GM18519 (cell line): Measurements from ENCODE around the gene RHBDD1.

ENCODE experiments used
- ATAC-seq: cut with Tn5 transposase; IDR thresholded peaks from one replicate; pipeline ENCODE4 v1.9.1; 2021; ENCODE audit warnings: mild to moderate bottlenecking, moderate library complexity; ENCODE audit not compliant: unreplicated experiment, low FRiP score

RHBDD1 gene

DNA sequence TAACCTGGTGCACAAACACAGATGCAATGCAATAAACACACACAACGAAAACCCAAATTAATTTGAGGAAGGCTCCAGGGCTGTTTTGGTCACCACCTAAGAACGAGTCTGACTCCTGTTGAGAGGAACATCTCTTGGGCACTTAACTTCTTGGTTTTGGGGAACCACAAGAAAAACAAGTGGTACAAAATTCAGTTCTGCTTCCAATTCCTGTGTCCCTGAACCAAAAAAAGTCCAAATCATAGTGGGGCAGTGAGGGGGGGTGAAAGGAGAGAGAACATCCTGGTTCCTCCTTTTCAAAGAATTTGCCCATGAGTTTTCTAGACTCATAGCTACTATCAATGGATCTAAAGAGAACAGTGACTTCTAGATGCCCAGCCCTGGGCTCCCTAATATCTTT is 184.6 kb downstream of the RHBDD1 start:
- no peak for ATAC-seq

- ATAC-seq, result no peak
Measured at GRCh38 chr2:227022608-227023007, 186.8 kb downstream of the RHBDD1 start.

DNA sequence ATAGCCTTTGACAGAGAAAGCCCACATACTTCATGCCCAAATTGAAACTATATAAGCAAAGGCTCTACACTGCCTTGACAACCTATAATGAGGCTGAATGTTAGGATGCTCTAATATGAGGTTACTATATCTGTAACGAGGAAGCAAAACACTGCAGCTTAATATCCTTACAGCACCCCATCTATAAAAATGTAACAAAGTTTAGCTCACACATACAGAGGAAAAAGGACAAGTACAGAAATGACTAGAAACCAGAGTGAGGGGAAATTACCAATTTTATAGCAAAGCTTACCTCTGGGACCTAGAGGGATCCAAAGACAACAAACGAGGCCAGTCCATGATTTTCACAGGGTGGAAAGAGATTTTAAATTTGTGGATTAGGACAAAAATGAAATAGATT is 189.7 kb downstream of the RHBDD1 start:
- peak; percentile 59 for ATAC-seq

DNA sequence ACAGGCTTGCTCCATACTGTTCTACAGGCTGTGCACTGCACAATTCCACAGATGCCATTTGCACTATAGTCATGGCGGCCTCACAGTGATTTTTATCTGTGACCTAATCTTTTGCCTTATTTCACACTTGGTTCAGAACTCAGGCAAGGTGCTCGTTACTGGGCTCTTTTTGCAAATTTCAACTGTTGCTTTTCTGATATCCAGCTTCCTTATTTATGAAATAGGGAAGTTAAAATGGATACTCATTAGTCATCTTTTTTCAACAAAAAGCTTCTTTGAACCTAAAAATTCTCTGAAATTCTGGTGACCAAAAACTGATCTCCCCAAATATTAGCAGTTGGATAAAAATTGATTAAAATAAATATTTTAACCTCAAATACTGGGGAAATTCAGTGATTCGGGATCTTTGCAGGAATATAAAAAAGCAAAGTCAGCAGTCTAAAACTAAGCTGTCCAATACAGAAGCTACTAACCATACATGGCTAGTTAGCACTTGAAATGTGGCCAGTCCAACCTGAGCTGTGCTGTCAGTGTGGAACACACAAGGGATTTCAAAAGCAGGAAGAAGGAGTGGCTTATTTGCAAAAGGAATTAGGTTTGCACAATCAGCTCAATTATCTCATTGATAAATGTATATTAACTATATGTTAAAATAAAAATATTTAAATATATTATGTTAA is 193.7 kb downstream of the RHBDD1 start:
- ATAC-seq, result no peak

GRCh38 chr2:227030789-227031188 is 194.9 kb downstream of the RHBDD1 start:
- no peak for ATAC-seq

DNA sequence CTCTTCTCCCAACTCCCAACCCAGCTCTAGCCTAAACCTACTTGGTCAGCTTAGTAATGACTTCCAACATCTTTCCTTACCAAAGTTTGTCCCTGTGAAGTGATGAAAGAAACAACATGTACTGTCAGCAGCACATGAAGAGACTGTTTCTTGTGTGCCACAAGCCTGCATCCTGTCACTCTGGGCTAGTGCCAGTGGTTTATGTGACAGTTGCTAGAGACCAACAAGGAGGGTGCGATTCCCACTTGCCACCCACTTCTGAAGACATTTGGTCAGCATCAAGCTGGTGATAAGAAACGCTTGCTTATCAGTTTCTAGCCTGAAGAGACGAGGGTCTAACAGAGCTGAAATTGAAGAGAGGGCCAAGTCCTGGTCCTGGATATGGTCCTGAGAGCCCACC is 195.5 kb downstream of the RHBDD1 start:
- ATAC-seq, result no peak

GRCh38 chr2:227033471-227034148 is 197.8 kb downstream of the RHBDD1 start:
- peak; percentile 65 for ATAC-seq

GRCh38 chr2:227035711-227036367 is 200.0 kb downstream of the RHBDD1 start:
- ATAC-seq, result no peak

GRCh38 chr2:227036527-227036926 is 200.7 kb downstream of the RHBDD1 start:
- ATAC-seq, result no peak

- ATAC-seq, result no peak
Measured at GRCh38 chr2:227038550-227039189, 202.8 kb downstream of the RHBDD1 start.

GRCh38 chr2:227043981-227044380 is 208.1 kb downstream of the RHBDD1 start:
- no peak for ATAC-seq
